Left lung (tissue), 10 donors: ENCODE measurements around the gene MRPL14. TPM values are rescaled to one million over a fixed set of nuclear protein-coding genes. Genes with fewer than 3 reads are reported as not detected.
"Not testable (repeated sequence)": the region's sequence is repeated elsewhere in the genome, so short reads cannot be mapped to it uniquely, and the experiment has no call there.

Source experiments
- ATAC-seq: fragments of 200-7000 bp; cut with Tn5 transposase; one replicate; pipeline ENCODE4 v1.9.1; 2020; ENCODE audit warnings: moderate library complexity
- DNase-seq, 4 donors: peaks; one replicate each; pipeline ENCODE4 v3.0.0-alpha.2; 2013 to 2020
- H3K27ac ChIP-seq, 2 donors: fragments of 200-600 bp; sonication (generic) in 1 of 2; one replicate each; pipeline versions ENCODE4 v1.5.0 to v1.8.0; 2020 to 2021
- H3K27me3 ChIP-seq, 2 donors: fragments of 200-600 bp; sonication (generic) in 1 of 2; one replicate each; pipeline versions ENCODE4 v1.5.0 to v1.8.0; 2020 to 2021
- H3K36me3 ChIP-seq, 2 donors: fragments of 200-600 bp; sonication (generic) in 1 of 2; one replicate each; pipeline versions ENCODE4 v1.5.0 to v1.8.0; 2020 to 2021
- H3K4me1 ChIP-seq, 2 donors: fragments of 200-600 bp; one replicate each; pipeline ENCODE4 v1.8.0; 2021
- H3K4me3 ChIP-seq, 2 donors: fragments of 200-600 bp; sonication (generic) in 1 of 2; one replicate each; pipeline versions ENCODE4 v1.5.0 to v1.8.0; 2020 to 2021; ENCODE audit warnings: mild to moderate bottlenecking in 1 of 2
- H3K9me3 ChIP-seq, 2 donors: fragments of 200-600 bp; sonication (generic) in 1 of 2; one replicate each; pipeline versions ENCODE4 v1.5.0 to v1.8.0; 2020 to 2021
- CTCF ChIP-seq, 2 donors: fragments of 200-600 bp; sonication (generic) in 1 of 2; IDR thresholded peaks; one replicate each; pipeline versions ENCODE4 v1.5.0 to v1.8.0; 2021; ENCODE audit warnings: antibody characterized with exemption in 2 of 2
- intact Hi-C, 2 donors: fragments of 100-400 bp; cut with DNase I; formaldehyde crosslinking; loops; one replicate each; pipeline versions ENCODE4 v1.11.2 to v1.14.2; 2022
- polyA plus RNA-seq, 6 donors: library from polyadenylated mRNA; unstranded; fragments of 120-200 nt; gene quantifications; one replicate each; pipeline ENCODE4 v1.2.1, GENCODE V29; 2013; ENCODE audit not compliant: insufficient read length in 6 of 6
- total RNA-seq, 2 donors: library from RNA; stranded (reverse); fragmentation: NEBNext Ultra II Directional; extraction: Animal tissue kit (Norgen Biotek cat#: 25700); gene quantifications; one replicate each; pipeline ENCODE4 v1.2.1, GENCODE V29; 2021
- donor health status: DM: no; HTN: yes; CAD: no.
- donor health status: DM: no; HTN: no; CAD: no.

The MRPL14 gene
- total and polyA plus RNA-seq, 8 donors = 29.8 to 100 (median 37.6) TPM

GRCh38 chr6:44094403-44095242, 32.6 kb downstream of the MRPL14 start:
- no peak for ATAC-seq
- intact Hi-C loops = loop anchor here (5.0 kb wide), 1 partner anchor 58 kb away; no protein-coding TSS in a partner anchor
- Histone ChIP-seq H3K9me3 (no peaks in the 10 kb centered on the region), H3K27me3 (no peaks in the 10 kb centered on the region), H3K4me1 (no peaks in the 10 kb centered on the region), H3K27ac (no peak overlapping the region), H3K36me3 (peaks cover 0 to under 1% of the 10 kb centered on the region in 2 donors), H3K4me3 (no peak overlapping the region)
- no peak for DNase-seq
- TF ChIP-seq CTCF (IDR thresholded peaks at IDR 0.05) = no peak

GRCh38 chr6:44093750-44094402, 33.4 kb downstream of the MRPL14 start:
- Histone ChIP-seq H3K27ac (no peak overlapping the region), H3K36me3 (peaks cover 0 to 8% of the 10 kb centered on the region in 2 donors), H3K4me1 (no peaks in the 10 kb centered on the region), H3K27me3 (no peaks in the 10 kb centered on the region), H3K9me3 (no peaks in the 10 kb centered on the region), H3K4me3 (no peak overlapping the region)
- TF ChIP-seq CTCF (IDR thresholded peaks at IDR 0.05) = no peak
- intact Hi-C loops = no loop called here
- DNase-seq (no peak), ATAC-seq (no peak)

GRCh38 chr6:44093066-44093465, 34.2 kb downstream of the MRPL14 start:
- intact Hi-C loops = no loop called here

GRCh38 chr6:44091981-44092884, 35.0 kb downstream of the MRPL14 start:
- DNase-seq = no peak
- intact Hi-C loops = no loop called here

More at GRCh38 chr6:44093066-44093465, 34.2 kb downstream of the MRPL14 start:
- H3K27me3 ChIP-seq = no peaks in the 10 kb centered on the region
- DNase-seq = no peak
- no peak for ATAC-seq
- H3K9me3 ChIP-seq = no peaks in the 10 kb centered on the region
- no peak for TF ChIP-seq CTCF (IDR thresholded peaks at IDR 0.05)
- no peak overlapping the region for H3K4me3 ChIP-seq
- H3K27ac ChIP-seq = no peak overlapping the region
- peaks cover 0 to 10% of the 10 kb centered on the region in 2 donors for H3K36me3 ChIP-seq
- no peaks in the 10 kb centered on the region for H3K4me1 ChIP-seq

GRCh38 chr6:44091356-44091755, 35.9 kb downstream of the MRPL14 start:
- H3K9me3 ChIP-seq, H3K4me3 ChIP-seq, H3K27me3 ChIP-seq, H3K27ac ChIP-seq, intact Hi-C loops, DNase-seq, H3K4me1 ChIP-seq, ATAC-seq: not testable (repeated sequence)
- H3K36me3 ChIP-seq = peaks cover 0 to 10% of the 10 kb centered on the region in 2 donors

More at GRCh38 chr6:44091981-44092884, 35.0 kb downstream of the MRPL14 start:
- Histone ChIP-seq H3K4me1 (no peaks in the 10 kb centered on the region), H3K9me3 (no peaks in the 10 kb centered on the region), H3K27ac (no peak overlapping the region), H3K36me3 (peaks cover 0 to 10% of the 10 kb centered on the region in 2 donors), H3K27me3 (no peaks in the 10 kb centered on the region), H3K4me3 (no peak overlapping the region)
- ATAC-seq = no peak
- TF ChIP-seq CTCF (IDR thresholded peaks at IDR 0.05) = no peak
